GM12875 (cell line): ENCODE measurements around the gene ETV6.

ENCODE experiments used
- H3K4me3 ChIP-seq: one replicate; pipeline ENCODE4 v1.5.1; 2011; ENCODE audit warnings: low read depth, low read length, control low read depth
- CTCF ChIP-seq: IDR thresholded peaks from 2 replicates; pipeline ENCODE4 v1.5.1; 2011; ENCODE audit warnings: low read depth, mild to moderate bottlenecking, control low read depth, inconsistent platforms, low read length, moderate library complexity, borderline replicate concordance; ENCODE audit not compliant: insufficient read depth

Gene ETV6

GRCh38 chr12:11660624-11661023 lies 11.2 kb downstream of the ETV6 start:
- TF ChIP-seq CTCF, result no peak
- no peak overlapping the region for H3K4me3 ChIP-seq

GRCh38 chr12:11661491-11662089 lies 12.1 kb downstream of the ETV6 start:
- no peak overlapping the region for H3K4me3 ChIP-seq
- TF ChIP-seq CTCF, result no peak

GRCh38 chr12:11662369-11662768 lies 12.9 kb downstream of the ETV6 start:
- H3K4me3 ChIP-seq, result no peak overlapping the region
- TF ChIP-seq CTCF, result no peak

GRCh38 chr12:11663130-11663529 lies 13.7 kb downstream of the ETV6 start:
- no peak for TF ChIP-seq CTCF
- no peak overlapping the region for H3K4me3 ChIP-seq

GRCh38 chr12:11664101-11664500 lies 14.6 kb downstream of the ETV6 start:
- no peak for TF ChIP-seq CTCF

GRCh38 chr12:11666131-11667050 lies 16.9 kb downstream of the ETV6 start:
- no peak overlapping the region for H3K4me3 ChIP-seq
- no peak for TF ChIP-seq CTCF

More at GRCh38 chr12:11664101-11664500, 14.6 kb downstream of the ETV6 start:
- no peak overlapping the region for H3K4me3 ChIP-seq

- TF ChIP-seq CTCF, result no peak
- no peak overlapping the region for H3K4me3 ChIP-seq
These were observed 17.7 kb downstream of the ETV6 start for GRCh38 chr12:11667171-11667570.
